Measurements from ENCODE around the gene HABP4. TPM values are rescaled to one million over a fixed set of nuclear protein-coding genes. Genes with fewer than 3 reads are reported as not detected.
A peak's percentile ranks its signal among the peaks of the same experiment; 100 is the strongest.

Gene HABP4
- total and polyA plus RNA-seq, 9 of the 15 experiments (the other 6 are each of a cell fraction or from before 2014, with no cell fraction given): 0.38 to 2.4 (median 1.9) TPM

GRCh38 chr9:96413302-96414221 lies 36.4 kb upstream of the HABP4 start (continued):
- no peak for TF ChIP-seq THRB (CRISPR knock-in tag; conservative IDR thresholded peaks at IDR 0.05)
- TF ChIP-seq ZNF384 (IDR thresholded peaks at IDR 0.05; ENCODE audit: low read depth, low read length): 0 out of 2 replicates have a peak, but pooled peaks have one; percentile 9
- no peak for TF ChIP-seq JUNB (CRISPR knock-in tag; conservative IDR thresholded peaks at IDR 0.05)
- TF ChIP-seq SP1 (CRISPR knock-in tag; IDR thresholded peaks at IDR 0.05): no peak
- no peak for TF ChIP-seq HOMEZ (CRISPR knock-in tag; IDR thresholded peaks at IDR 0.05)
- no peak for TF ChIP-seq HMGXB4 (CRISPR knock-in tag; IDR thresholded peaks at IDR 0.05)
- no peak for TF ChIP-seq DEAF1 (CRISPR knock-in tag; IDR thresholded peaks at IDR 0.05)
- no peak for TF ChIP-seq HOXB6 (CRISPR knock-in tag; IDR thresholded peaks at IDR 0.05; ENCODE audit: borderline replicate concordance)
- no peak for TF ChIP-seq JUN (IDR thresholded peaks at IDR 0.05; ENCODE audit: borderline replicate concordance, low read depth, low read length)
- TF ChIP-seq JUN (CRISPR knock-in tag; IDR thresholded peaks at IDR 0.05; ENCODE audit: borderline replicate concordance): no peak
